Measurements from ENCODE around the gene UGT1A8. TPM values are rescaled to one million over a fixed set of nuclear protein-coding genes. Genes with fewer than 3 reads are reported as not detected.

Gene UGT1A8
- total and polyA plus RNA-seq, 2 experiments from 2014 or later, result 0.10 TPM; not detected in 1

GRCh38 chr2:233811087-233811486 is 193.7 kb downstream of the UGT1A8 start:
- H4K20me1 ChIP-seq (ENCODE audit: insufficient read depth, poor library complexity, severe bottlenecking), result no peaks in the 10 kb centered on the region
- no peaks in the 10 kb centered on the region for H3K36me3 ChIP-seq (replicated peaks; ENCODE audit: insufficient read depth, low read depth)
- H3K79me2 ChIP-seq, result no peaks in the 10 kb centered on the region
- 78% methylated on average over 4 of the region's 4 CpGs for WGBS (ENCODE audit: low lambda C conversion rate, missing lambda C conversion rate)
- H3K4me2 ChIP-seq, result no peak overlapping the region
- H3K27me3 ChIP-seq, result no peaks in the 10 kb centered on the region
- H3K9me2 ChIP-seq (replicated peaks; ENCODE audit: insufficient read depth), result no peaks in the 10 kb centered on the region
- TF ChIP-seq EZH2 (IDR thresholded peaks at IDR 0.05; ENCODE audit: borderline replicate concordance) (no peak), EZH2phosphoT487 (IDR thresholded peaks at IDR 0.05; ENCODE audit: low read depth, severe bottlenecking, unreplicated experiment) (no peak), CTCF (IDR thresholded peaks at IDR 0.05; ENCODE audit: poor library complexity) (no peak)
- H3K4me1 ChIP-seq (ENCODE audit: insufficient read depth), result no peaks in the 10 kb centered on the region
- no peaks in the 10 kb centered on the region for H3K9me3 ChIP-seq (ENCODE audit: low read depth)
- H3K27ac ChIP-seq, result no peak overlapping the region
- no peak overlapping the region for H3K4me3 ChIP-seq
- DNase-seq (ENCODE audit: low spot score), result no peak
- H2AFZ ChIP-seq, result no peak overlapping the region

GRCh38 chr2:233811732-233812131 is 194.3 kb downstream of the UGT1A8 start:
- Histone ChIP-seq H3K4me1 (ENCODE audit: insufficient read depth) (no peaks in the 10 kb centered on the region), H3K36me3 (replicated peaks; ENCODE audit: insufficient read depth, low read depth) (no peaks in the 10 kb centered on the region), H3K4me3 (no peak overlapping the region), H3K9me3 (ENCODE audit: low read depth) (no peaks in the 10 kb centered on the region), H3K27ac (no peak overlapping the region), H3K4me2 (no peak overlapping the region), H3K9me2 (replicated peaks; ENCODE audit: insufficient read depth) (no peaks in the 10 kb centered on the region), H2AFZ (no peak overlapping the region), H4K20me1 (ENCODE audit: insufficient read depth, poor library complexity, severe bottlenecking) (no peaks in the 10 kb centered on the region), H3K79me2 (no peaks in the 10 kb centered on the region), H3K27me3 (no peaks in the 10 kb centered on the region)
- DNase-seq (ENCODE audit: low spot score), result no peak
- 94% methylated on average over 8 of the region's 8 CpGs for WGBS (ENCODE audit: low lambda C conversion rate, missing lambda C conversion rate)
- TF ChIP-seq CTCF (IDR thresholded peaks at IDR 0.05; ENCODE audit: poor library complexity) (no peak), EZH2phosphoT487 (IDR thresholded peaks at IDR 0.05; ENCODE audit: low read depth, severe bottlenecking, unreplicated experiment) (no peak), EZH2 (IDR thresholded peaks at IDR 0.05; ENCODE audit: borderline replicate concordance) (no peak)

- no peak overlapping the region for H3K4me2 ChIP-seq
- H3K4me1 ChIP-seq (ENCODE audit: insufficient read depth), result peaks cover 10% of the 10 kb centered on the region
- WGBS (ENCODE audit: low lambda C conversion rate, missing lambda C conversion rate), result 79% methylated on average over 3 of the region's 3 CpGs
- no peaks in the 10 kb centered on the region for H3K27me3 ChIP-seq
- H3K79me2 ChIP-seq, result no peaks in the 10 kb centered on the region
- no peak overlapping the region for H3K4me3 ChIP-seq
- TF ChIP-seq CTCF (IDR thresholded peaks at IDR 0.05; ENCODE audit: poor library complexity) (no peak), EZH2phosphoT487 (IDR thresholded peaks at IDR 0.05; ENCODE audit: low read depth, severe bottlenecking, unreplicated experiment) (no peak), EZH2 (IDR thresholded peaks at IDR 0.05; ENCODE audit: borderline replicate concordance) (no peak)
- H4K20me1 ChIP-seq (ENCODE audit: insufficient read depth, poor library complexity, severe bottlenecking), result no peaks in the 10 kb centered on the region
- no peaks in the 10 kb centered on the region for H3K9me3 ChIP-seq (ENCODE audit: low read depth)
- no peak overlapping the region for H3K27ac ChIP-seq
- no peaks in the 10 kb centered on the region for H3K9me2 ChIP-seq (replicated peaks; ENCODE audit: insufficient read depth)
- no peak overlapping the region for H2AFZ ChIP-seq
- no peak for DNase-seq (ENCODE audit: low spot score)
- H3K36me3 ChIP-seq (replicated peaks; ENCODE audit: insufficient read depth, low read depth), result no peaks in the 10 kb centered on the region
These were observed 196.0 kb downstream of the UGT1A8 start for GRCh38 chr2:233813236-233814055.

Data from hepatocyte (in vitro differentiated cells).